MM.1S (cell line): ENCODE data around the gene LRRC4C.
"Not testable (repeated sequence)": the region's sequence is repeated elsewhere in the genome, so short reads cannot be mapped to it uniquely, and the experiment has no call there.

Source experiments
- DNase-seq: peaks from one replicate; pipeline ENCODE4 v3.0.0-alpha.2; 2015
- H2AFZ ChIP-seq: fragments of 300-600 bp; sonication (generic); 2 replicates; pipeline ENCODE4 v1.6.0; 2016; ENCODE audit warnings: antibody characterized with exemption, low read length
- H3F3A ChIP-seq: fragments of 300-600 bp; sonication (generic); 2 replicates; pipeline ENCODE4 v1.6.1; 2016; ENCODE audit warnings: mild to moderate bottlenecking, antibody characterized with exemption, low read length, moderate library complexity, mixed read lengths; ENCODE audit not compliant: insufficient read depth
- H3K27ac ChIP-seq: fragments of 300-600 bp; sonication (generic); 2 replicates; pipeline ENCODE4 v1.5.1; 2016; ENCODE audit warnings: mild to moderate bottlenecking, low read length
- H3K27me3 ChIP-seq: fragments of 300-600 bp; sonication (generic); replicated peaks from 2 replicates; pipeline ENCODE4 v1.6.0; 2016; ENCODE audit warnings: low read length; ENCODE audit not compliant: insufficient read depth
- H3K36me3 ChIP-seq: fragments of 300-600 bp; sonication (generic); replicated peaks from 2 replicates; pipeline ENCODE4 v1.6.1; 2016; ENCODE audit warnings: mild to moderate bottlenecking, low read length, mixed read lengths; ENCODE audit not compliant: insufficient read depth
- H3K4me1 ChIP-seq: fragments of 300-600 bp; sonication (generic); 2 replicates; pipeline ENCODE4 v1.6.1; 2016; ENCODE audit warnings: low read length, mixed read lengths
- H3K4me2 ChIP-seq: fragments of 300-600 bp; sonication (generic); 2 replicates; pipeline ENCODE4 v1.6.0; 2016; ENCODE audit warnings: low read depth, low read length
- H3K4me3 ChIP-seq: fragments of 300-600 bp; sonication (generic); 2 replicates; pipeline ENCODE4 v1.5.1; 2016; ENCODE audit warnings: low read length, mixed read lengths
- H3K79me2 ChIP-seq: fragments of 300-600 bp; sonication (generic); 2 replicates; pipeline ENCODE4 v1.6.1; 2016; ENCODE audit warnings: mixed run types, low read length, mixed read lengths
- H3K9ac ChIP-seq: fragments of 300-600 bp; sonication (generic); 2 replicates; pipeline ENCODE4 v1.6.1; 2016; ENCODE audit warnings: low read length, mixed read lengths
- H3K9me2 ChIP-seq: fragments of 300-600 bp; sonication (generic); replicated peaks from 2 replicates; pipeline ENCODE4 v1.6.1; 2016; ENCODE audit warnings: mild to moderate bottlenecking, low read length, mixed read lengths; ENCODE audit not compliant: insufficient read depth
- H3K9me3 ChIP-seq: fragments of 300-600 bp; sonication (generic); replicated peaks from 2 replicates; pipeline ENCODE4 v1.6.1; 2016; ENCODE audit warnings: mild to moderate bottlenecking, low read length, mixed read lengths; ENCODE audit not compliant: insufficient read depth
- H4K20me1 ChIP-seq: fragments of 300-600 bp; sonication (generic); 2 replicates; pipeline ENCODE4 v1.6.1; 2016; ENCODE audit warnings: mild to moderate bottlenecking, low read length, moderate library complexity, mixed read lengths; ENCODE audit not compliant: insufficient read depth
- EZH2 ChIP-seq: fragments of 300-600 bp; sonication (generic); optimal IDR thresholded peaks from 2 replicates; pipeline ENCODE3; 2017; ENCODE audit warnings: low read depth, mild to moderate bottlenecking, antibody characterized with exemption, low read length, mixed read lengths
- EZH2phosphoT487 ChIP-seq: fragments of 300-600 bp; sonication (generic); IDR thresholded peaks from 2 replicates; pipeline ENCODE4 v1.6.1; 2018; ENCODE audit warnings: antibody characterized with exemption, low read length
- TF ChIP-seq, protein P1 (sequence below): fragments of 300-600 bp; sonication (generic); IDR thresholded peaks from 2 replicates; pipeline ENCODE4 v1.5.1; 2016; ENCODE audit warnings: antibody characterized with exemption, low read length, mixed read lengths

LRRC4C gene

GRCh38 chr11:40203606-40204005 is 1255.8 kb downstream of the LRRC4C start:
- TF ChIP-seq EZH2phosphoT487 (no peak), EZH2 (no peak)
- TF ChIP-seq, protein P1, sequence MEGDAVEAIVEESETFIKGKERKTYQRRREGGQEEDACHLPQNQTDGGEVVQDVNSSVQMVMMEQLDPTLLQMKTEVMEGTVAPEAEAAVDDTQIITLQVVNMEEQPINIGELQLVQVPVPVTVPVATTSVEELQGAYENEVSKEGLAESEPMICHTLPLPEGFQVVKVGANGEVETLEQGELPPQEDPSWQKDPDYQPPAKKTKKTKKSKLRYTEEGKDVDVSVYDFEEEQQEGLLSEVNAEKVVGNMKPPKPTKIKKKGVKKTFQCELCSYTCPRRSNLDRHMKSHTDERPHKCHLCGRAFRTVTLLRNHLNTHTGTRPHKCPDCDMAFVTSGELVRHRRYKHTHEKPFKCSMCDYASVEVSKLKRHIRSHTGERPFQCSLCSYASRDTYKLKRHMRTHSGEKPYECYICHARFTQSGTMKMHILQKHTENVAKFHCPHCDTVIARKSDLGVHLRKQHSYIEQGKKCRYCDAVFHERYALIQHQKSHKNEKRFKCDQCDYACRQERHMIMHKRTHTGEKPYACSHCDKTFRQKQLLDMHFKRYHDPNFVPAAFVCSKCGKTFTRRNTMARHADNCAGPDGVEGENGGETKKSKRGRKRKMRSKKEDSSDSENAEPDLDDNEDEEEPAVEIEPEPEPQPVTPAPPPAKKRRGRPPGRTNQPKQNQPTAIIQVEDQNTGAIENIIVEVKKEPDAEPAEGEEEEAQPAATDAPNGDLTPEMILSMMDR, result no peak
- H3K4me3 ChIP-seq, result no peak overlapping the region
- no peak overlapping the region for H3K4me2 ChIP-seq
- H3K4me1 ChIP-seq, result no peaks in the 10 kb centered on the region
- no peak overlapping the region for H2AFZ ChIP-seq
- no peaks in the 10 kb centered on the region for H3F3A ChIP-seq
- no peak for DNase-seq
- no peaks in the 10 kb centered on the region for H3K27me3 ChIP-seq
- no peaks in the 10 kb centered on the region for H4K20me1 ChIP-seq
- no peaks in the 10 kb centered on the region for H3K36me3 ChIP-seq
- H3K27ac ChIP-seq, result no peak overlapping the region
- no peaks in the 10 kb centered on the region for H3K9me2 ChIP-seq
- H3K9ac ChIP-seq, result no peak overlapping the region
- no peaks in the 10 kb centered on the region for H3K79me2 ChIP-seq
- H3K9me3 ChIP-seq, result no peaks in the 10 kb centered on the region

GRCh38 chr11:40202589-40203270 is 1256.7 kb downstream of the LRRC4C start:
- H3K9me2 ChIP-seq, result no peaks in the 10 kb centered on the region
- TF ChIP-seq, protein P1, result no peak
- TF ChIP-seq EZH2 (no peak), EZH2phosphoT487 (no peak)
- no peaks in the 10 kb centered on the region for H3K79me2 ChIP-seq
- no peaks in the 10 kb centered on the region for H3F3A ChIP-seq
- H3K9me3 ChIP-seq, result no peaks in the 10 kb centered on the region
- H3K4me1 ChIP-seq, result no peaks in the 10 kb centered on the region
- H3K9ac ChIP-seq, result no peak overlapping the region
- H3K36me3 ChIP-seq, result no peaks in the 10 kb centered on the region
- no peaks in the 10 kb centered on the region for H4K20me1 ChIP-seq
- H3K4me2 ChIP-seq, result no peak overlapping the region
- no peaks in the 10 kb centered on the region for H3K27me3 ChIP-seq
- H3K27ac ChIP-seq, result no peak overlapping the region
- H3K4me3 ChIP-seq, result no peak overlapping the region
- no peak overlapping the region for H2AFZ ChIP-seq
- DNase-seq, result no peak

DNA sequence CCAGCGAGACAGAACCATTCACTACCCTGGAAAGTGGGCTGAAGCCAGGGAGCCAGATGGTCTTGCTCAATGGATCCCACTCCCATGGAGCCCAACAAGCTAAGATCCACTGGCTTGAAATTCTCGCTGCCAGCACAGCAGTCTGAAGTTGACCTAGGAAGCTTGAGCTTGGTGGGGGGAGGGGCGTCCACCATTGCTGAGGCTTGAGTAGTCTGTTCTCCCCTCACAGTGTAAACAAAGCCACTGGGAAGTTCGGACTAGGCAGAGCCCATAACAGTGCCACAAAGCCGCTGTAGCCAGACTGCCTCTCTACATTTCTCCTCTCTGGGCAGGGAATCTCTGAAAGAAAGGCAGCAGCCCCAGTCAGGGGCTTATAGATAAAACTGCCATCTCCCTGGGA is 1266.9 kb downstream of the LRRC4C start:
- H3K27ac ChIP-seq, DNase-seq, H3K4me2 ChIP-seq, H3K36me3 ChIP-seq, H4K20me1 ChIP-seq, H3K9me3 ChIP-seq, H2AFZ ChIP-seq, H3F3A ChIP-seq, H3K4me3 ChIP-seq, H3K79me2 ChIP-seq, H3K9ac ChIP-seq, H3K27me3 ChIP-seq, H3K4me1 ChIP-seq, H3K9me2 ChIP-seq: not testable (repeated sequence)

GRCh38 chr11:40190294-40190693 is 1269.2 kb downstream of the LRRC4C start:
- H3K4me1 ChIP-seq, result no peaks in the 10 kb centered on the region

More at GRCh38 chr11:40190294-40190693, 1269.2 kb downstream of the LRRC4C start:
- Histone ChIP-seq H4K20me1 (no peaks in the 10 kb centered on the region), H3K27ac (no peak overlapping the region), H2AFZ (no peak overlapping the region), H3K9me3 (no peaks in the 10 kb centered on the region), H3F3A (no peaks in the 10 kb centered on the region), H3K27me3 (no peaks in the 10 kb centered on the region), H3K9ac (no peak overlapping the region), H3K4me2 (no peak overlapping the region), H3K79me2 (no peaks in the 10 kb centered on the region), H3K4me3 (no peak overlapping the region), H3K36me3 (no peaks in the 10 kb centered on the region), H3K9me2 (no peaks in the 10 kb centered on the region)
- TF ChIP-seq EZH2phosphoT487 (no peak), EZH2 (no peak)
- TF ChIP-seq, protein P1, result no peak
- no peak for DNase-seq
